WTC11 (cell line): ENCODE results near the gene PCDHA11. TPM values are rescaled to one million over a fixed set of nuclear protein-coding genes. Genes with fewer than 3 reads are reported as not detected.

Experiments used
- ATAC-seq: fragments of 200-7000 bp; cut with Tn5 transposase; 2 replicates; pipeline ENCODE4 v1.10.0; 2021; ENCODE audit warnings: mild to moderate bottlenecking, moderate library complexity
- CTCF ChIA-PET: fragments of 300-600 bp; sonication (Branson Sonifier 250); formaldehyde crosslinking; loops from one replicate; lab custom pipeline; 2021; ENCODE audit warnings: antibody characterized with exemption; lab: Charles Lee
- POLR2A ChIA-PET: fragments of 350-600 bp; sonication (Branson Sonifier 250); formaldehyde crosslinking; loops from one replicate; lab custom pipeline; 2021; ENCODE audit warnings: antibody characterized with exemption; lab: Charles Lee
- DNase-seq: peaks from one replicate; pipeline ENCODE4 v3.0.0; 2021; ENCODE audit warnings: low spot score
- H3K27ac Mint-ChIP-seq: 2 replicates; pipeline ENCODE4 v1.8.0; 2021; ENCODE audit warnings: mixed read lengths
- H3K27me3 Mint-ChIP-seq: 2 replicates; pipeline ENCODE4 v1.8.0; 2021; ENCODE audit warnings: low read depth, mild to moderate bottlenecking, moderate library complexity, mixed read lengths
- H3K36me3 Mint-ChIP-seq: 2 replicates; pipeline ENCODE4 v1.8.0; 2021; ENCODE audit warnings: mixed read lengths
- H3K4me1 Mint-ChIP-seq: 2 replicates; pipeline ENCODE4 v1.8.0; 2022; ENCODE audit warnings: mixed read lengths
- H3K4me3 Mint-ChIP-seq: 2 replicates; pipeline ENCODE4 v1.8.0; 2021; ENCODE audit warnings: mild to moderate bottlenecking, moderate library complexity, mixed read lengths
- H3K9me3 Mint-ChIP-seq: 2 replicates; pipeline ENCODE4 v1.8.0; 2021; ENCODE audit warnings: mixed read lengths
- ATF1 ChIP-seq: sonication (generic); formaldehyde crosslinking; IDR thresholded peaks from 2 replicates; pipeline ENCODE4 v1.8.1; 2023; ENCODE audit warnings: mild to moderate bottlenecking, moderate library complexity, missing genetic modification reagents
- CREB1 ChIP-seq: sonication (generic); formaldehyde crosslinking; IDR thresholded peaks from 2 replicates; pipeline ENCODE4 v1.8.0; 2023; ENCODE audit warnings: mild to moderate bottlenecking, missing genetic modification reagents
- E2F1 ChIP-seq: sonication (generic); formaldehyde crosslinking; IDR thresholded peaks from 2 replicates; pipeline ENCODE4 v1.8.0; 2022; ENCODE audit warnings: mild to moderate bottlenecking, missing genetic modification reagents
- ESRRA ChIP-seq: sonication (generic); formaldehyde crosslinking; IDR thresholded peaks from 2 replicates; pipeline ENCODE4 v1.8.1; 2022; ENCODE audit warnings: mild to moderate bottlenecking, missing genetic modification reagents, borderline replicate concordance
- HMGA2 ChIP-seq: fragments of 250-450 bp; sonication (Bioruptor Pico); IDR thresholded peaks from 2 replicates; pipeline ENCODE4 v1.4.0; 2021; ENCODE audit warnings: mild to moderate bottlenecking, moderate library complexity
- KAT7 ChIP-seq: sonication (generic); formaldehyde crosslinking; IDR thresholded peaks from 2 replicates; pipeline ENCODE4 v1.8.1; 2023; ENCODE audit warnings: missing genetic modification reagents, mild to moderate bottlenecking, borderline replicate concordance
- MYBL2 ChIP-seq: sonication (generic); formaldehyde crosslinking; IDR thresholded peaks from 2 replicates; pipeline ENCODE4 v1.8.1; 2023; ENCODE audit warnings: mild to moderate bottlenecking, moderate library complexity, missing genetic modification reagents
- NFE2L1 ChIP-seq: sonication (generic); formaldehyde crosslinking; IDR thresholded peaks from 2 replicates; pipeline ENCODE4 v1.8.1; 2023; ENCODE audit warnings: missing genetic modification reagents
- STAT6 ChIP-seq: sonication (generic); formaldehyde crosslinking; conservative IDR thresholded peaks from 2 replicates; pipeline ENCODE4 v1.8.1; 2023; ENCODE audit warnings: mild to moderate bottlenecking, low read depth, missing genetic modification reagents, moderate library complexity
- ZNF121 ChIP-seq: sonication (generic); formaldehyde crosslinking; IDR thresholded peaks from 2 replicates; pipeline ENCODE4 v1.8.0; 2023; ENCODE audit warnings: missing genetic modification reagents
- total RNA-seq: library from RNA; stranded (reverse); gene quantifications from 3 replicates; pipeline ENCODE4 v1.2.3, GENCODE V29; 2021
- TF ChIP-seq, protein P1 (sequence below): sonication (generic); formaldehyde crosslinking; IDR thresholded peaks from 2 replicates; pipeline ENCODE4 v1.8.0; 2023; ENCODE audit warnings: missing genetic modification reagents, mild to moderate bottlenecking, borderline replicate concordance
- TF ChIP-seq, protein P2 (sequence below): fragments of 250-450 bp; sonication (Bioruptor Pico); IDR thresholded peaks from 2 replicates; pipeline ENCODE4 v1.8.0; 2021; ENCODE audit warnings: mild to moderate bottlenecking
- TF ChIP-seq, protein P3 (sequence below): sonication (generic); formaldehyde crosslinking; IDR thresholded peaks from 2 replicates; pipeline ENCODE4 v1.8.0; 2023; ENCODE audit warnings: missing genetic modification reagents

Gene PCDHA11
- total RNA-seq, 1 experiment from 2014 or later = 8.7 TPM

DNA sequence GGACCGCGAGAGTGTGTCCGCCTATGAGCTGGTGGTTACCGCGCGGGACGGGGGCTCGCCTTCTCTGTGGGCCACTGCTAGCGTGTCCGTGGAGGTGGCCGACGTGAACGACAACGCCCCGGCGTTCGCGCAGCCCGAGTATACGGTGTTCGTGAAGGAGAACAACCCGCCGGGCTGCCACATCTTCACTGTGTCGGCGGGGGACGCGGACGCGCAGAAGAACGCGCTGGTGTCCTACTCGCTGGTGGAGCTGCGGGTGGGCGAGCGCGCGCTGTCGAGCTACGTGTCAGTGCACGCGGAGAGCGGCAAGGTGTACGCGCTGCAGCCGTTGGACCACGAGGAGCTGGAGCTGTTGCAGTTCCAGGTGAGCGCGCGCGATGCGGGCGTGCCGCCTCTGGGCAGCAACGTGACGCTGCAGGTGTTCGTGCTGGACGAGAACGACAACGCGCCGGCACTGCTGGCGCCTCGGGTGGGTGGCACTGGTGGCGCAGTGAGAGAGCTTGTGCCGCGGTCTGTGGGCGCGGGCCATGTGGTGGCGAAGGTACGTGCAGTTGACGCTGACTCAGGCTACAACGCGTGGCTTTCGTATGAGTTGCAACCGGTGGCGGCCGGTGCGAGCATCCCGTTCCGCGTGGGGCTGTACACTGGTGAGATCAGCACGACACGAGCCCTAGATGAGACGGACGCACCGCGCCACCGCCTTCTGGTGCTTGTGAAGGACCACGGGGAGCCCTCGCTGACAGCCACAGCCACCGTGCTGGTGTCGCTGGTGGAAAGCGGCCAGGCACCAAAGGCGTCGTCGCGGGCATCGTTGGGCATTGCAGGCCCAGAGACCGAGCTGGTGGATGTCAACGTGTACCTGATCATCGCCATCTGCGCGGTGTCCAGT is 32.9 kb upstream of the PCDHA11 start:
- TF ChIP-seq, protein P1, sequence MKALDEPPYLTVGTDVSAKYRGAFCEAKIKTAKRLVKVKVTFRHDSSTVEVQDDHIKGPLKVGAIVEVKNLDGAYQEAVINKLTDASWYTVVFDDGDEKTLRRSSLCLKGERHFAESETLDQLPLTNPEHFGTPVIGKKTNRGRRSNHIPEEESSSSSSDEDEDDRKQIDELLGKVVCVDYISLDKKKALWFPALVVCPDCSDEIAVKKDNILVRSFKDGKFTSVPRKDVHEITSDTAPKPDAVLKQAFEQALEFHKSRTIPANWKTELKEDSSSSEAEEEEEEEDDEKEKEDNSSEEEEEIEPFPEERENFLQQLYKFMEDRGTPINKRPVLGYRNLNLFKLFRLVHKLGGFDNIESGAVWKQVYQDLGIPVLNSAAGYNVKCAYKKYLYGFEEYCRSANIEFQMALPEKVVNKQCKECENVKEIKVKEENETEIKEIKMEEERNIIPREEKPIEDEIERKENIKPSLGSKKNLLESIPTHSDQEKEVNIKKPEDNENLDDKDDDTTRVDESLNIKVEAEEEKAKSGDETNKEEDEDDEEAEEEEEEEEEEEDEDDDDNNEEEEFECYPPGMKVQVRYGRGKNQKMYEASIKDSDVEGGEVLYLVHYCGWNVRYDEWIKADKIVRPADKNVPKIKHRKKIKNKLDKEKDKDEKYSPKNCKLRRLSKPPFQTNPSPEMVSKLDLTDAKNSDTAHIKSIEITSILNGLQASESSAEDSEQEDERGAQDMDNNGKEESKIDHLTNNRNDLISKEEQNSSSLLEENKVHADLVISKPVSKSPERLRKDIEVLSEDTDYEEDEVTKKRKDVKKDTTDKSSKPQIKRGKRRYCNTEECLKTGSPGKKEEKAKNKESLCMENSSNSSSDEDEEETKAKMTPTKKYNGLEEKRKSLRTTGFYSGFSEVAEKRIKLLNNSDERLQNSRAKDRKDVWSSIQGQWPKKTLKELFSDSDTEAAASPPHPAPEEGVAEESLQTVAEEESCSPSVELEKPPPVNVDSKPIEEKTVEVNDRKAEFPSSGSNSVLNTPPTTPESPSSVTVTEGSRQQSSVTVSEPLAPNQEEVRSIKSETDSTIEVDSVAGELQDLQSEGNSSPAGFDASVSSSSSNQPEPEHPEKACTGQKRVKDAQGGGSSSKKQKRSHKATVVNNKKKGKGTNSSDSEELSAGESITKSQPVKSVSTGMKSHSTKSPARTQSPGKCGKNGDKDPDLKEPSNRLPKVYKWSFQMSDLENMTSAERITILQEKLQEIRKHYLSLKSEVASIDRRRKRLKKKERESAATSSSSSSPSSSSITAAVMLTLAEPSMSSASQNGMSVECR (CRISPR knock-in tag) = no peak
- TF ChIP-seq, protein P2, sequence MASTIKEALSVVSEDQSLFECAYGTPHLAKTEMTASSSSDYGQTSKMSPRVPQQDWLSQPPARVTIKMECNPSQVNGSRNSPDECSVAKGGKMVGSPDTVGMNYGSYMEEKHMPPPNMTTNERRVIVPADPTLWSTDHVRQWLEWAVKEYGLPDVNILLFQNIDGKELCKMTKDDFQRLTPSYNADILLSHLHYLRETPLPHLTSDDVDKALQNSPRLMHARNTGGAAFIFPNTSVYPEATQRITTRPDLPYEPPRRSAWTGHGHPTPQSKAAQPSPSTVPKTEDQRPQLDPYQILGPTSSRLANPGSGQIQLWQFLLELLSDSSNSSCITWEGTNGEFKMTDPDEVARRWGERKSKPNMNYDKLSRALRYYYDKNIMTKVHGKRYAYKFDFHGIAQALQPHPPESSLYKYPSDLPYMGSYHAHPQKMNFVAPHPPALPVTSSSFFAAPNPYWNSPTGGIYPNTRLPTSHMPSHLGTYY (CRISPR knock-in tag) = no peak
- TF ChIP-seq ESRRA (CRISPR knock-in tag) (no peak), E2F1 (no peak), HMGA2 (CRISPR knock-in tag) (no peak), KAT7 (CRISPR knock-in tag) (no peak), MYBL2 (CRISPR knock-in tag) (no peak), ZNF121 (CRISPR knock-in tag) (no peak), ATF1 (no peak), CREB1 (CRISPR knock-in tag) (no peak), NFE2L1 (CRISPR knock-in tag) (no peak), STAT6 (CRISPR knock-in tag) (no peak)
- TF ChIP-seq, protein P3, sequence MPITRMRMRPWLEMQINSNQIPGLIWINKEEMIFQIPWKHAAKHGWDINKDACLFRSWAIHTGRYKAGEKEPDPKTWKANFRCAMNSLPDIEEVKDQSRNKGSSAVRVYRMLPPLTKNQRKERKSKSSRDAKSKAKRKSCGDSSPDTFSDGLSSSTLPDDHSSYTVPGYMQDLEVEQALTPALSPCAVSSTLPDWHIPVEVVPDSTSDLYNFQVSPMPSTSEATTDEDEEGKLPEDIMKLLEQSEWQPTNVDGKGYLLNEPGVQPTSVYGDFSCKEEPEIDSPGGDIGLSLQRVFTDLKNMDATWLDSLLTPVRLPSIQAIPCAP (CRISPR knock-in tag) = no peak
- TF ChIP-seq, all 79 proteins: peak for 0
- ATAC-seq (no peak), DNase-seq (no peak)
- Mint-ChIP-seq H3K4me1 (no peaks in the 10 kb centered on the region), H3K4me3 (no peak overlapping the region), H3K27ac (no peak overlapping the region), H3K27me3 (no peaks in the 10 kb centered on the region), H3K9me3 (peaks cover 5% of the 10 kb centered on the region; the same call in 1 of the 2 replicates), H3K36me3 (peaks cover 20% of the 10 kb centered on the region)
- POLR2A ChIA-PET = no interaction called here
- CTCF ChIA-PET = interaction anchor here (0.6 to 0.8 kb wide), 2 partner anchors 50 to 188 kb away, joined by 3 read pairs; partner anchors contain the start of gene PCDHA1
